IMR-90 (cell line): ENCODE results near the gene SLC2A3.

ENCODE experiments used
- BHLHE40 ChIP-seq: fragments of 150-350 bp; IDR thresholded peaks from 2 replicates; pipeline ENCODE4 v1.6.1; 2016; ENCODE audit warnings: mild to moderate bottlenecking, low read depth, low read length
- CTCF ChIP-seq: conservative IDR thresholded peaks from 2 replicates; pipeline ENCODE4 v1.5.1; 2012; ENCODE audit warnings: mild to moderate bottlenecking, low read depth, low read length, improper control_type of control experiment
- FOS ChIP-seq: fragments of 150-350 bp; IDR thresholded peaks from 2 replicates; pipeline ENCODE4 v1.6.1; 2016; ENCODE audit warnings: low read depth, low read length
- MAZ ChIP-seq: IDR thresholded peaks from 2 replicates; pipeline ENCODE4 v1.6.1; 2012; ENCODE audit warnings: low read depth, mild to moderate bottlenecking, low read length, improper control_type of control experiment, moderate library complexity, borderline replicate concordance
- POLR2A ChIP-seq: IDR thresholded peaks from 2 replicates; pipeline ENCODE4 v1.6.1; 2012; ENCODE audit warnings: mild to moderate bottlenecking, low read depth, low read length
- RAD21 ChIP-seq: IDR thresholded peaks from 2 replicates; pipeline ENCODE4 v1.6.1; 2012; ENCODE audit warnings: low read length, improper control_type of control experiment
- RCOR1 ChIP-seq: IDR thresholded peaks from 2 replicates; pipeline ENCODE4 v1.6.1; 2012; ENCODE audit warnings: mild to moderate bottlenecking, low read length, improper control_type of control experiment; ENCODE audit not compliant: insufficient replicate concordance
- RFX5 ChIP-seq: IDR thresholded peaks from 2 replicates; pipeline ENCODE4 v1.8.0; 2012; ENCODE audit warnings: low read depth, mild to moderate bottlenecking, low read length, moderate library complexity
- USF2 ChIP-seq: fragments of 150-350 bp; IDR thresholded peaks from 2 replicates; pipeline ENCODE4 v1.6.1; 2017; ENCODE audit warnings: mild to moderate bottlenecking, antibody characterized with exemption, low read length, low read depth

DNA sequence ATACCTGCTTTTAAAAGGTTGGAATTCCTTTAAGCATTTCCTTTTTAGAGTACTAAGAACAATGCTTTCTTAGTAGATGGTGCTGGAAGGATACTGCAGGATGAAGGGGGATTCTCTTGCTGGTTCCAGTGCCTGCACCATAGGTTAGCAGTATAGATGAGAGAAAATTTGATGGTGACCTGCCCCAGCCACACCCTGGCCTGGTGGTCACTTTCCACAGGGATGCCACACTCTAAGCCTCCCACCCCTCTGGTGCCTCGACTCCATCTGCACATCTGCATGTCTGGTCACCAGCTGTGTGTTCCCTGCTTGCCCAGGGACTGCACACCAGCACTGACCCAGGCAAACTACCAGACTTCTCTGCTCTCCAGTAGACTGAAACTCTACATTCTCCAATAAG is 19.1 kb downstream of the SLC2A3 start:
- no peak for TF ChIP-seq CTCF
- no peak; the same call in 1 of the 2 replicates for TF ChIP-seq POLR2A
- no peak for TF ChIP-seq RCOR1
- TF ChIP-seq USF2 = no peak
- no peak for TF ChIP-seq BHLHE40
- TF ChIP-seq FOS = no peak
- no peak for TF ChIP-seq MAZ
- no peak for TF ChIP-seq RFX5
- TF ChIP-seq RAD21 = no peak
